Astrocyte (in vitro differentiated cells and primary cell): ENCODE results near the gene AGXT. TPM values are rescaled to one million over a fixed set of nuclear protein-coding genes. Genes with fewer than 3 reads are reported as not detected.

ENCODE experiments used
- DNase-seq: peaks from one replicate; pipeline ENCODE4 v3.0.0-alpha.2; 2010; ENCODE audit warnings: low read depth
- FAIRE-seq: peaks from 2 replicates; lab custom pipeline; 2011; peaks lifted over from hg19 to GRCh38; lab: Jason Lieb, UNC
- H2AFZ ChIP-seq: 2 replicates; pipeline ENCODE4 v1.6.0; 2012; ENCODE audit warnings: low read depth, low read length, inconsistent platforms
- H3K27ac ChIP-seq: 2 replicates; pipeline ENCODE4 v1.5.1; 2011; ENCODE audit warnings: low read depth, low read length, inconsistent platforms
- H3K27me3 ChIP-seq: 2 replicates; pipeline ENCODE4 v1.6.0; 2011; ENCODE audit warnings: low read length, inconsistent platforms; ENCODE audit not compliant: insufficient read depth
- H3K36me3 ChIP-seq: 2 replicates; pipeline ENCODE4 v1.5.1; 2011; ENCODE audit warnings: low read length, inconsistent platforms; ENCODE audit not compliant: insufficient read depth
- H3K4me1 ChIP-seq: 2 replicates; pipeline ENCODE4 v1.5.1; 2011; ENCODE audit warnings: low read length, inconsistent platforms; ENCODE audit not compliant: insufficient read depth
- H3K4me2 ChIP-seq: 2 replicates; pipeline ENCODE4 v1.6.0; 2012; ENCODE audit warnings: low read length, inconsistent platforms
- H3K4me3 ChIP-seq: 2 replicates; pipeline ENCODE4 v1.5.1; 2011; ENCODE audit warnings: low read depth, mild to moderate bottlenecking, low read length, inconsistent platforms; ENCODE audit not compliant: insufficient read depth
- H3K79me2 ChIP-seq: 2 replicates; pipeline ENCODE4 v1.6.0; 2012; ENCODE audit warnings: mild to moderate bottlenecking, low read length, inconsistent platforms; ENCODE audit not compliant: insufficient read depth
- H3K9ac ChIP-seq: 2 replicates; pipeline ENCODE4 v1.6.0; 2012; ENCODE audit warnings: mild to moderate bottlenecking, low read length, inconsistent platforms
- H3K9me3 ChIP-seq: 2 replicates; pipeline ENCODE4 v1.5.1; 2012; ENCODE audit warnings: low read depth, mild to moderate bottlenecking, low read length, inconsistent platforms; ENCODE audit not compliant: insufficient read depth
- H4K20me1 ChIP-seq: 2 replicates; pipeline ENCODE4 v1.6.0; 2012; ENCODE audit warnings: low read length, inconsistent platforms; ENCODE audit not compliant: insufficient read depth
- H3K27ac Mint-ChIP-seq: one replicate; pipeline ENCODE4 v1.8.0; 2021; ENCODE audit warnings: mild to moderate bottlenecking, mixed read lengths; ENCODE audit not compliant: unreplicated experiment
- H3K27me3 Mint-ChIP-seq: one replicate; pipeline ENCODE4 v1.8.0; 2021; ENCODE audit warnings: low read depth, mixed read lengths; ENCODE audit not compliant: unreplicated experiment
- H3K36me3 Mint-ChIP-seq: one replicate; pipeline ENCODE4 v1.8.0; 2021; ENCODE audit warnings: low read depth, mixed read lengths; ENCODE audit not compliant: unreplicated experiment
- H3K4me1 Mint-ChIP-seq: one replicate; pipeline ENCODE4 v1.8.0; 2021; ENCODE audit warnings: low read depth, mixed read lengths; ENCODE audit not compliant: unreplicated experiment
- H3K4me3 Mint-ChIP-seq: one replicate; pipeline ENCODE4 v1.8.0; 2021; ENCODE audit warnings: mild to moderate bottlenecking, moderate library complexity, mixed read lengths; ENCODE audit not compliant: unreplicated experiment
- H3K9me3 Mint-ChIP-seq: one replicate; pipeline ENCODE4 v1.8.0; 2021; ENCODE audit warnings: mild to moderate bottlenecking, mixed read lengths; ENCODE audit not compliant: unreplicated experiment
- CTCF ChIP-seq: IDR thresholded peaks from 2 replicates; pipeline ENCODE4 v1.5.1; 2011; ENCODE audit warnings: low read depth, mild to moderate bottlenecking, inconsistent platforms, low read length, moderate library complexity; ENCODE audit not compliant: insufficient read depth
- EZH2 ChIP-seq: IDR thresholded peaks from 2 replicates; pipeline ENCODE4 v1.6.1; 2012; ENCODE audit warnings: mild to moderate bottlenecking, low read length, inconsistent platforms; ENCODE audit not compliant: insufficient read depth
- total RNA-seq: library from RNA; stranded (reverse); gene quantifications from 2 replicates; pipeline ENCODE4 v1.2.1, GENCODE V29; 2021

AGXT gene
- total RNA-seq, 1 donor from 2014 or later: not detected

- no peaks in the 10 kb centered on the region for H4K20me1 ChIP-seq
- Mint-ChIP-seq H3K36me3 (no peaks in the 10 kb centered on the region), H3K9me3 (no peaks in the 10 kb centered on the region), H3K4me3 (no peak overlapping the region), H3K4me1 (no peaks in the 10 kb centered on the region), H3K27ac (no peak overlapping the region), H3K27me3 (peaks cover 51% of the 10 kb centered on the region)
- no peaks in the 10 kb centered on the region for H3K79me2 ChIP-seq
- no peak overlapping the region for H3K4me3 ChIP-seq
- H3K9me3 ChIP-seq: no peaks in the 10 kb centered on the region
- TF ChIP-seq EZH2 (no peak), CTCF (no peak)
- no peak overlapping the region for H3K27ac ChIP-seq
- peaks cover 7% of the 10 kb centered on the region for H3K27me3 ChIP-seq
- no peak overlapping the region for H3K9ac ChIP-seq
- DNase-seq (no peak), FAIRE-seq (no peak)
- H2AFZ ChIP-seq: no peak overlapping the region
- H3K4me1 ChIP-seq: peaks cover 3% of the 10 kb centered on the region
- H3K36me3 ChIP-seq: no peaks in the 10 kb centered on the region
- H3K4me2 ChIP-seq: no peak overlapping the region
Observed at GRCh38 chr2:240871071-240871958, 2.7 kb downstream of the AGXT start.

- Mint-ChIP-seq H3K4me3 (no peak overlapping the region), H3K9me3 (no peaks in the 10 kb centered on the region), H3K27ac (no peak overlapping the region), H3K27me3 (peaks cover 42% of the 10 kb centered on the region), H3K4me1 (no peaks in the 10 kb centered on the region), H3K36me3 (no peaks in the 10 kb centered on the region)
- Histone ChIP-seq H2AFZ (no peak overlapping the region), H4K20me1 (no peaks in the 10 kb centered on the region), H3K9ac (no peak overlapping the region), H3K27ac (no peak overlapping the region), H3K4me1 (peaks cover 3% of the 10 kb centered on the region), H3K4me3 (no peak overlapping the region), H3K27me3 (peaks cover 4% of the 10 kb centered on the region), H3K4me2 (no peak overlapping the region), H3K9me3 (no peaks in the 10 kb centered on the region), H3K79me2 (no peaks in the 10 kb centered on the region), H3K36me3 (no peaks in the 10 kb centered on the region)
- TF ChIP-seq CTCF (no peak), EZH2 (no peak)
- FAIRE-seq (no peak), DNase-seq (no peak)
Observed at GRCh38 chr2:240872317-240873097, 3.9 kb downstream of the AGXT start.
